KMS-11 (cell line): ENCODE measurements around the gene STARD5.

ENCODE experiments used
- H2AFZ ChIP-seq: fragments of 200-600 bp; sonication (generic); 2 replicates; pipeline ENCODE4 v1.6.1; 2016; ENCODE audit warnings: antibody characterized with exemption, mixed run types, low read depth
- H3K27ac ChIP-seq: fragments of 200-600 bp; sonication (generic); 2 replicates; pipeline ENCODE4 v1.6.1; 2016; ENCODE audit warnings: mild to moderate bottlenecking, mixed run types
- H3K27me3 ChIP-seq: fragments of 200-600 bp; sonication (generic); 2 replicates; pipeline ENCODE4 v1.6.1; 2017; ENCODE audit warnings: mild to moderate bottlenecking, low read depth, mixed run types, moderate library complexity; ENCODE audit not compliant: insufficient read depth
- H3K36me3 ChIP-seq: fragments of 200-600 bp; sonication (generic); 2 replicates; pipeline ENCODE4 v1.6.1; 2017; ENCODE audit warnings: mild to moderate bottlenecking, mixed run types; ENCODE audit not compliant: insufficient read depth
- H3K4me1 ChIP-seq: fragments of 200-600 bp; sonication (generic); 2 replicates; pipeline ENCODE4 v1.6.1; 2016; ENCODE audit warnings: mild to moderate bottlenecking, low read depth, mixed run types; ENCODE audit not compliant: poor library complexity, severe bottlenecking
- H3K4me2 ChIP-seq: fragments of 200-600 bp; sonication (generic); 2 replicates; pipeline ENCODE4 v1.7.0; 2016; ENCODE audit warnings: mild to moderate bottlenecking, mixed run types
- H3K4me3 ChIP-seq: fragments of 200-600 bp; sonication (generic); IDR thresholded peaks from 2 replicates; pipeline ENCODE4 v1.6.1; 2017; ENCODE audit warnings: low read depth, low read length, mixed read lengths; ENCODE audit not compliant: insufficient read depth
- H3K79me2 ChIP-seq: fragments of 200-600 bp; sonication (generic); 2 replicates; pipeline ENCODE4 v1.6.1; 2016; ENCODE audit warnings: low read depth, mixed run types; ENCODE audit not compliant: insufficient read depth
- H3K9ac ChIP-seq: fragments of 200-600 bp; sonication (generic); 2 replicates; pipeline ENCODE4 v1.6.1; 2016; ENCODE audit warnings: mild to moderate bottlenecking, mixed run types
- H4K20me1 ChIP-seq: fragments of 200-600 bp; sonication (generic); 2 replicates; pipeline ENCODE4 v1.6.1; 2016; ENCODE audit warnings: mild to moderate bottlenecking, mixed run types; ENCODE audit not compliant: insufficient read depth
- TF ChIP-seq, protein P1 (sequence below): fragments of 200-600 bp; sonication (generic); conservative IDR thresholded peaks from 2 replicates; pipeline ENCODE4 v1.6.1; 2017; ENCODE audit warnings: low read depth, mild to moderate bottlenecking, antibody characterized with exemption, low read length, moderate library complexity, mixed read lengths

STARD5 gene

DNA sequence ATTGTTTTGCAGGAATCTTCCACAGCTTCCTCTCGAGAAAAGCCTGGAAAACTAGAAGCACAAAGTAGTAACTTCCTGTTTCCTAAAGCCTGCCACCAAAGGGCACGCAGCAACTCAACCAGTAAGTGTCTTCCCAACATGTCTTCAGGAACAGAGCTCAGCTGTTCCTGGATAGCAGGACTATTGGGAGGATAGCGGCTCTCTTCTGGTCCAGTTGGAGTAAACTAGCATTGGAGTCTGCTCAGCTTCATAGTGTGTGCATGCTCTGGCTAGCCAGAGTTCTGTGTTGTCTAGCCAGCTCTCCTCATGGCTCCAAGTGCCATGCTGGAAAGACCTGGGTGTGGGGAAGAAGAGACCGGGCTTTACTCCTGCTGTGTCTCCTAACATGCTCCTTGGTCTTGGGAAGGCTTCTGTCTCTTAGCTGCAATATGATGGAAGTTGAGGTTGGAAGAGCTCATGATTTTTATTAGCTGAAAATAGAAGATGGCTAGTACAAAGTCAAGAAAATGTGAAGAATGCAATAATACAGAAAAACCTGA lies 64.1 kb downstream of the STARD5 start:
- H3K4me3 ChIP-seq: no peak overlapping the region
- H3K9ac ChIP-seq: no peak overlapping the region
- H3K36me3 ChIP-seq: no peaks in the 10 kb centered on the region
- peaks cover 2% of the 10 kb centered on the region for H3K4me1 ChIP-seq
- H2AFZ ChIP-seq: no peak overlapping the region
- no peak overlapping the region for H3K27ac ChIP-seq
- H3K79me2 ChIP-seq: no peaks in the 10 kb centered on the region
- TF ChIP-seq, protein P1, sequence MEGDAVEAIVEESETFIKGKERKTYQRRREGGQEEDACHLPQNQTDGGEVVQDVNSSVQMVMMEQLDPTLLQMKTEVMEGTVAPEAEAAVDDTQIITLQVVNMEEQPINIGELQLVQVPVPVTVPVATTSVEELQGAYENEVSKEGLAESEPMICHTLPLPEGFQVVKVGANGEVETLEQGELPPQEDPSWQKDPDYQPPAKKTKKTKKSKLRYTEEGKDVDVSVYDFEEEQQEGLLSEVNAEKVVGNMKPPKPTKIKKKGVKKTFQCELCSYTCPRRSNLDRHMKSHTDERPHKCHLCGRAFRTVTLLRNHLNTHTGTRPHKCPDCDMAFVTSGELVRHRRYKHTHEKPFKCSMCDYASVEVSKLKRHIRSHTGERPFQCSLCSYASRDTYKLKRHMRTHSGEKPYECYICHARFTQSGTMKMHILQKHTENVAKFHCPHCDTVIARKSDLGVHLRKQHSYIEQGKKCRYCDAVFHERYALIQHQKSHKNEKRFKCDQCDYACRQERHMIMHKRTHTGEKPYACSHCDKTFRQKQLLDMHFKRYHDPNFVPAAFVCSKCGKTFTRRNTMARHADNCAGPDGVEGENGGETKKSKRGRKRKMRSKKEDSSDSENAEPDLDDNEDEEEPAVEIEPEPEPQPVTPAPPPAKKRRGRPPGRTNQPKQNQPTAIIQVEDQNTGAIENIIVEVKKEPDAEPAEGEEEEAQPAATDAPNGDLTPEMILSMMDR: no peak
- H3K4me2 ChIP-seq: no peak overlapping the region
- no peaks in the 10 kb centered on the region for H3K27me3 ChIP-seq
- no peaks in the 10 kb centered on the region for H4K20me1 ChIP-seq
